HL-60 (cell line): ENCODE measurements around the gene WWC1.

Experiments
- GABPA ChIP-seq: IDR thresholded peaks from 2 replicates; pipeline ENCODE4 v1.6.1; 2012; ENCODE audit warnings: low read depth
- POLR2AphosphoS5 ChIP-seq: IDR thresholded peaks from 2 replicates; pipeline ENCODE4 v1.6.1; 2012; ENCODE audit warnings: low read depth
- REST ChIP-seq: IDR thresholded peaks from 2 replicates; pipeline ENCODE4 v1.6.1; 2012; ENCODE audit warnings: low read depth; ENCODE audit not compliant: insufficient replicate concordance
- SPI1 ChIP-seq: IDR thresholded peaks from 2 replicates; pipeline ENCODE4 v1.6.1; 2012; ENCODE audit warnings: low read depth, mild to moderate bottlenecking, borderline replicate concordance
- TF ChIP-seq, protein P1 (sequence below): IDR thresholded peaks from one replicate; pipeline ENCODE4 v1.5.1; 2011; ENCODE audit warnings: low read length, control low read depth, inconsistent platforms; ENCODE audit not compliant: insufficient read depth

DNA sequence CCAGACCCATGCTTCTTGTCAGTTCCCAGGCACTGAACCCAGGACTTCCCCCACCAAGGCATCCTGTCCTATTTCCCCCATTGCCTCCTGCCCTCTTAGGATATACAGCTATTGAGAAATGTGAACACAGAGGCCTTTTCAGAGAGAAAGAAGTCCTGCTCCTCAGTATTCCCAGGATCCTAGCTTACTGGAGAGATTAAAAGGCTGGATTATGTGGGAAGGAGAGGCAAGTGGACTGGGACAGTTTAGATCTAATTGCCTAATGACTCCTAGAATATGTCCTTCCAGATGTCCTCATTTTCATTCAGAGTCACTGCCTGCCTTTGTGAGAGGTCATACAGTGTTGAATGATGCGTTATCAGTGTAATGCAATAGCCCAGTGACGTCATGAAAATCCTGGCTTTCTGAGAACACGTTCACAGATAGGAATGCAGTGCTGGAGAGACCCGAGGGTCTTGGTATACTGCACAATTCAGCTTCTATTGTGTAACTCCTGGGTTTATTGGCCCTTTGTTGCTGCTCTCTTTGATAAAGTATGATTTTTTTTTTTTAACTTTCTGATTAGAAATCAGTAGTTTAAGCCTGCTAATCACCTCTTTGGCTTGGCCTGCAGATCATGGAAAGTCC, 26.2 kb downstream of the WWC1 start:
- TF ChIP-seq, protein P1, sequence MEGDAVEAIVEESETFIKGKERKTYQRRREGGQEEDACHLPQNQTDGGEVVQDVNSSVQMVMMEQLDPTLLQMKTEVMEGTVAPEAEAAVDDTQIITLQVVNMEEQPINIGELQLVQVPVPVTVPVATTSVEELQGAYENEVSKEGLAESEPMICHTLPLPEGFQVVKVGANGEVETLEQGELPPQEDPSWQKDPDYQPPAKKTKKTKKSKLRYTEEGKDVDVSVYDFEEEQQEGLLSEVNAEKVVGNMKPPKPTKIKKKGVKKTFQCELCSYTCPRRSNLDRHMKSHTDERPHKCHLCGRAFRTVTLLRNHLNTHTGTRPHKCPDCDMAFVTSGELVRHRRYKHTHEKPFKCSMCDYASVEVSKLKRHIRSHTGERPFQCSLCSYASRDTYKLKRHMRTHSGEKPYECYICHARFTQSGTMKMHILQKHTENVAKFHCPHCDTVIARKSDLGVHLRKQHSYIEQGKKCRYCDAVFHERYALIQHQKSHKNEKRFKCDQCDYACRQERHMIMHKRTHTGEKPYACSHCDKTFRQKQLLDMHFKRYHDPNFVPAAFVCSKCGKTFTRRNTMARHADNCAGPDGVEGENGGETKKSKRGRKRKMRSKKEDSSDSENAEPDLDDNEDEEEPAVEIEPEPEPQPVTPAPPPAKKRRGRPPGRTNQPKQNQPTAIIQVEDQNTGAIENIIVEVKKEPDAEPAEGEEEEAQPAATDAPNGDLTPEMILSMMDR, result no peak
- TF ChIP-seq POLR2AphosphoS5 (no peak), REST (no peak), SPI1 (no peak), GABPA (no peak)
